Heart left ventricle (tissue), 16 donors: ENCODE results near the gene IPO13. TPM values are rescaled to one million over a fixed set of nuclear protein-coding genes. Genes with fewer than 3 reads are reported as not detected.

Experiments used
- ATAC-seq, 4 donors: fragments of 200-7000 bp; cut with Tn5 transposase; one replicate each; pipeline ENCODE4 v1.9.1; 2020 to 2022; ENCODE audit warnings: moderate library complexity in 4 of 4, mild to moderate bottlenecking in 3 of 4, moderate number of reproducible peaks in 1 of 4
- DNase-seq, 5 donors: peaks; one replicate each; pipeline ENCODE4 v3.0.0-alpha.2; 2020
- H3K27ac ChIP-seq, 12 donors: fragments of 200-600 bp; sonication (generic) in 4 of 12; one replicate each; pipeline versions ENCODE4 v1.5.0 to v1.8.0; 2016 to 2022; ENCODE audit warnings: mild to moderate bottlenecking in 2 of 12
- H3K27me3 ChIP-seq, 9 donors: fragments of 200-600 bp; sonication (generic) in 2 of 9; one replicate each; pipeline versions ENCODE4 v1.5.1 to v1.8.0; 2016 to 2022; ENCODE audit warnings: mild to moderate bottlenecking in 3 of 9
- H3K36me3 ChIP-seq, 9 donors: fragments of 200-600 bp; sonication (generic) in 2 of 9; one replicate each; pipeline versions ENCODE4 v1.5.0 to v1.8.0; 2018 to 2022; ENCODE audit warnings: mild to moderate bottlenecking in 2 of 9
- H3K4me1 ChIP-seq, 12 donors: fragments of 200-600 bp; sonication (generic) in 4 of 12; one replicate each; pipeline versions ENCODE4 v1.5.0 to v1.8.0; 2016 to 2022; ENCODE audit warnings: mild to moderate bottlenecking in 3 of 12
- H3K4me3 ChIP-seq, 12 donors: fragments of 200-600 bp; sonication (generic) in 4 of 12; one replicate each; pipeline versions ENCODE4 v1.5.0 to v1.8.0; 2017 to 2022; ENCODE audit warnings: mild to moderate bottlenecking in 9 of 12, moderate library complexity in 4 of 12
- H3K9me3 ChIP-seq, 12 donors: fragments of 200-600 bp; sonication (generic) in 4 of 12; one replicate each; pipeline versions ENCODE4 v1.5.0 to v1.8.0; 2016 to 2022; ENCODE audit warnings: mild to moderate bottlenecking in 1 of 12
- POLR2A ChIP-seq, 2 donors: fragments of 450-650 bp; IDR thresholded peaks; one replicate each; pipeline ENCODE4 v1.6.1; 2017; ENCODE audit warnings: antibody characterized with exemption in 2 of 2, mild to moderate bottlenecking in 2 of 2, moderate library complexity in 2 of 2
- WGBS, 4 donors: extraction: QIAGEN DNeasy Blood & Tissue Kit in 2 of 4; methylation state at CpG; one replicate each; pipeline versions ENCODE4 v1.1.5 to v1.1.7; 2013 to 2018; 5-methylcytosine and 5-hydroxymethylcytosine counted together
- intact Hi-C, 10 donors: fragments of 100-400 bp; cut with DNase I; formaldehyde crosslinking; loops; one replicate each; pipeline versions ENCODE4 v1.11.1 to v1.14.2; 2022
- polyA plus RNA-seq, 2 donors: library from polyadenylated mRNA; stranded (reverse); fragments of 200-250 nt; gene quantifications; one replicate each; pipeline ENCODE4 v1.2.3, GENCODE V29; 2013
- total RNA-seq, 9 donors: library from RNA; depleted of rRNA in 2 of 9; stranded (reverse); fragments of >200 nt in 2 of 9; fragmentation: NEBNext Ultra II Directional in 3 of 9; extraction: Animal tissue kit (Norgen Biotek cat#: 25700) in 3 of 9; gene quantifications; one replicate each; pipeline versions ENCODE4 v1.1.0 to v1.2.4, GENCODE V29; 2016 to 2023
- TF ChIP-seq, protein P1 (sequence below), 12 donors: fragments of 200-600 bp; sonication (generic) in 4 of 12; IDR thresholded peaks; one replicate each; pipeline versions ENCODE4 v1.5.0 to v1.8.0; 2018 to 2022; ENCODE audit warnings: antibody characterized with exemption in 12 of 12, mild to moderate bottlenecking in 5 of 12
- donor health status: ischemic (EF 13 %, LVEDD 7.1; RV severe dilation, severe dysfunction).
- donor health status: healthy with polysubstance abuse.
- donor health status: DM: no; HTN: yes; CAD: no.
- donor health status: DM: no; HTN: no; CAD: no.
- donor health status: ischemic (EF 25% LVEDD 6.9; RV normal size, moderate dysfunction).
- donor health status: ischemic (EF 25% LVEDD 5.7; RV mildly dilated, moderate dysfunction).
- donor health status: healthy.
- donor health status: DM: yes; HTN: yes; CAD: no.
- donor health status: ischemic (EF 35%, LVEDD 5.7; RV mildly dilated, moderate dysfunction).
- donor health status: nonischemic (EF 11% LVEDD 7.7; RV severe dilation, severe dysfunction).
- donor health status: DM: yes; HTN: yes; CAD: no.
- donor health status: PGD.
- donor health status: ischemic (EF 29% LVEDD 5.4; RV normal size, mild dysfunction).
- donor health status: nonischemic (EF 23%, LVEDD 6.1; RV moderate dilation, normal function).

IPO13 gene
- total and polyA plus RNA-seq, 11 donors, result 29.9 to 71.0 (median 54.6) TPM

DNA sequence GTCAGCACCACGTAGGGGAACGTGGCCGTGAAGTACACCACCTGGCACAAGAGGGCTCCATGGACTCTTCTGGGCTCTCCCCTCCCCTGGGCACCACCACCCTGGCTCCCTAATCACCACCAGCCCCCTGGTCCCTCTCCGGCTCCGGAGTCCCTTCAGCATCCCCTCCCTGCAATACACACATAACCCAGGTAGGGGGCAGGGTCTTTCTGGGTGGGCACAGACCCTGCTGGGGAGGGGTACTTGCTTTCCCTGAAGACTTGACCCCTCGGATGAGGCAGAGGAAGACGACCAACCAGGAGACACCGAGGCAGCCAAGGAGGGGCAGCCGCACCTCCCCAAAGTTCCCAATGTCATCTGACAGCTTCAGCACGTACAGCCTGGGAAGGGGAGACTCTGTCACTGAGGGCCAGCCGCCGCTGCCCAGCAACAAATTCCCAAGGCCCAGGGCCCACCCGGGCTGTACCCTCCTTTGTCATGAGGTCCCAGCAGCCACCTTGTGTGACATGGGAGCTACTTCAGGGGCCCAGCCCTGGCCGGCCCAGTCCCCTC, 55.9 kb downstream of the IPO13 start:
- H3K9me3 ChIP-seq, result no peaks in the 10 kb centered on the region
- intact Hi-C loops, result loop anchor here in 3 of 10 donors (5.0 to 10.0 kb wide), 3 partner anchors 35 to 602 kb away; no protein-coding TSS in a partner anchor
- ATAC-seq, result no peak
- 75 to 88% (median 80%) methylated on average over 8 to 14 of the region's 14 CpGs for WGBS, 4 donors
- peaks cover 0 to 5% (median under 1%) of the 10 kb centered on the region in 12 donors for H3K4me1 ChIP-seq
- DNase-seq, result no peak
- no peak overlapping the region for H3K27ac ChIP-seq
- H3K4me3 ChIP-seq, result no peak overlapping the region
- TF ChIP-seq POLR2A (IDR thresholded peaks at IDR 0.05), result no peak
- TF ChIP-seq, protein P1, sequence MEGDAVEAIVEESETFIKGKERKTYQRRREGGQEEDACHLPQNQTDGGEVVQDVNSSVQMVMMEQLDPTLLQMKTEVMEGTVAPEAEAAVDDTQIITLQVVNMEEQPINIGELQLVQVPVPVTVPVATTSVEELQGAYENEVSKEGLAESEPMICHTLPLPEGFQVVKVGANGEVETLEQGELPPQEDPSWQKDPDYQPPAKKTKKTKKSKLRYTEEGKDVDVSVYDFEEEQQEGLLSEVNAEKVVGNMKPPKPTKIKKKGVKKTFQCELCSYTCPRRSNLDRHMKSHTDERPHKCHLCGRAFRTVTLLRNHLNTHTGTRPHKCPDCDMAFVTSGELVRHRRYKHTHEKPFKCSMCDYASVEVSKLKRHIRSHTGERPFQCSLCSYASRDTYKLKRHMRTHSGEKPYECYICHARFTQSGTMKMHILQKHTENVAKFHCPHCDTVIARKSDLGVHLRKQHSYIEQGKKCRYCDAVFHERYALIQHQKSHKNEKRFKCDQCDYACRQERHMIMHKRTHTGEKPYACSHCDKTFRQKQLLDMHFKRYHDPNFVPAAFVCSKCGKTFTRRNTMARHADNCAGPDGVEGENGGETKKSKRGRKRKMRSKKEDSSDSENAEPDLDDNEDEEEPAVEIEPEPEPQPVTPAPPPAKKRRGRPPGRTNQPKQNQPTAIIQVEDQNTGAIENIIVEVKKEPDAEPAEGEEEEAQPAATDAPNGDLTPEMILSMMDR (IDR thresholded peaks at IDR 0.05), result no peak
- H3K36me3 ChIP-seq, result no peaks in the 10 kb centered on the region
- no peaks in the 10 kb centered on the region for H3K27me3 ChIP-seq

DNA sequence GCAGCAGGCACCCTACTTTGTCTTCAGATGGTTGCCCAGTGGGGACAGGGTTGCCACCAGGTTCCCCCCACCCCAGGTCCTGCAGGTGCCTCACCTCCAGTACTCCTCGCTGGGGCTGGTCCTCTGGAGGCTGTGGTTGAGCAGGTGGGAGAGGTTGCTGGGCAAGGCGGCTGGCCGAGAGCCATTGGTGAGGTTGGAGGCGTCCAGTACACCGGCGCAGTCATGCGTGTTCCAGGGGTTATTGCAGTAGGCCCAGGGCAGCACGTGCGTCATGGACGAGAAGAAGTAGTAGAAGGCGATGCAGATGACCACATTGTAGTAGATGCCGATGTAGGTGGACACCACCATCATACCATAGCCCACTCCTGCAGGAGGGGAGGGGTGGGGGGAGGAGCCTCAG, 61.5 kb downstream of the IPO13 start:
- DNase-seq, result no peak
- WGBS, 4 donors, result 92 to 96% (median 95%) methylated on average over 12 of the region's 12 CpGs
- intact Hi-C loops, result loop anchor here in 4 of 10 donors (2.0 to 10.0 kb wide), 5 partner anchors 27 to 597 kb away; no protein-coding TSS in a partner anchor

DNA sequence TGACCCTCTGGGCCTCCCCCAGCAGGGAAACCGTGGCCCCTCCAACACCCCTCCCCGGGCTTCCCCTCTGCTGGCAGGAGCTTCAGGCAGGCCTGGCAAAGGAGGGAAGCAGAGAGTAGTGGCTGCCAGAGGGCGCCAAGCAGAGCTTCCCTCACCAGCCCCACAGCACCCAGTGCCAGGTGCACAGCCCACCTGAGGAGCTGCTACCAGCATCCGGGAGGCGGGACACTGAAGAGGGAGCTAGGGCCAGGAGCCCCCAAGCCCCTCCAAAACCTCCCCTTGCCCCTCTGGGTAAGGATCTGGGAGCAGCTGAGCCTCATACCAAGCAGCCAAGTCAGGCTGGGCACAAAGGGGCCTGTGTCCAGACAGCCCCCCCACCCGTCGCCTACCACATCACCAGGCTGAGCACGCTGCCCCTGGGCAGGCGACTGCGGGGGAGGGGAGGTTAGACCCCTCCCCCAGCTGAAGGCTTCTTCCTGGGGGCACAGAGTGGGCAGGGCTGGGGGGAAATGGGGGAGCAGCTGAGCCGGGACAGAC, 64.3 kb downstream of the IPO13 start:
- H3K27me3 ChIP-seq, result no peaks in the 10 kb centered on the region
- WGBS, 4 donors, result 71 to 92% (median 84%) methylated on average over 4 to 11 of the region's 11 CpGs
- DNase-seq (no peak), ATAC-seq (no peak)
- H3K9me3 ChIP-seq, result no peaks in the 10 kb centered on the region
- TF ChIP-seq POLR2A (IDR thresholded peaks at IDR 0.05), result no peak
- TF ChIP-seq, protein P1 (IDR thresholded peaks at IDR 0.05), result no peak
- no peak overlapping the region for H3K4me3 ChIP-seq
- H3K36me3 ChIP-seq, result no peaks in the 10 kb centered on the region
- no peak overlapping the region for H3K27ac ChIP-seq
- peaks cover 0 to 20% (median 0%) of the 10 kb centered on the region in 12 donors for H3K4me1 ChIP-seq
- intact Hi-C loops, result no loop called here

More for the DNA sequence above, 61.5 kb downstream of the IPO13 start:
- H3K27me3 ChIP-seq, result no peaks in the 10 kb centered on the region
- H3K36me3 ChIP-seq, result no peaks in the 10 kb centered on the region
- ATAC-seq, result no peak
- peaks cover 0 to 5% (median under 1%) of the 10 kb centered on the region in 12 donors for H3K4me1 ChIP-seq
- no peak overlapping the region for H3K27ac ChIP-seq
- no peaks in the 10 kb centered on the region for H3K9me3 ChIP-seq
- H3K4me3 ChIP-seq, result no peak overlapping the region
- no peak for TF ChIP-seq POLR2A (IDR thresholded peaks at IDR 0.05)
- TF ChIP-seq, protein P1 (IDR thresholded peaks at IDR 0.05), result no peak

DNA sequence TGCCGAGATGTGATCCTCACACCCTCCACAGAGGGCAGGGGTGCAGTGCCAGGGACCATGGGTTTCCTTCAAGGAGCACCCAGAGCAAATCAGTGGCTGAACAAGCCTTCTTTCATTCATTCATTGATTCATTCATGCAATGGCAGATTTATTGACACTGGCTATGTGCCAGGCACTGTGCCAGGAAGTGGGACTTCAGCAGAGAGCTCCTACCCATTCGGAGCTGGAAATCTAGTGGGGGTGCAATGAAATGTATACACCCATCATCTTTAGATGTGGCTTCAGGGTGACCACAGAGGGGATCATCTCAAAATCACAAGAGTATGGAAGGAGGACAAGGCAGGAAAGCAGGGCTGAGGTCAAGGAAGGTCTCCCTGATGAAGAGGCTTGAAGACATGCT, 65.7 kb downstream of the IPO13 start:
- Histone ChIP-seq H3K36me3 (no peaks in the 10 kb centered on the region), H3K9me3 (no peaks in the 10 kb centered on the region), H3K4me1 (peaks cover 0 to 20% (median 0%) of the 10 kb centered on the region in 12 donors), H3K4me3 (no peak overlapping the region), H3K27ac (no peak overlapping the region), H3K27me3 (no peaks in the 10 kb centered on the region)
- intact Hi-C loops, result no loop called here
- WGBS, 4 donors, result 68 to 88% (median 79%) methylated on average over 2 of the region's 2 CpGs
- TF ChIP-seq, protein P1 (IDR thresholded peaks at IDR 0.05), result no peak
- no peak for TF ChIP-seq POLR2A (IDR thresholded peaks at IDR 0.05)
- DNase-seq (no peak), ATAC-seq (no peak)
